Activated B cell treated with CpG ODN at 0.5 μM for 24 hours (primary cell): Measurements from ENCODE around the gene LAMA5. TPM values are rescaled to one million over a fixed set of nuclear protein-coding genes. Genes with fewer than 3 reads are reported as not detected.

Experiments used
- ATAC-seq: fragments of 200-7000 bp; cut with Tn5 transposase; one replicate; pipeline ENCODE4 v1.10.0; 2021; ENCODE audit warnings: low read depth, mild to moderate bottlenecking, moderate library complexity
- CTCF ChIA-PET: fragments of 350-600 bp; sonication (Branson Sonifier 250); formaldehyde crosslinking; loops from one replicate; lab custom pipeline; 2021; ENCODE audit warnings: antibody characterized with exemption; lab: Charles Lee
- POLR2A ChIA-PET: fragments of 350-600 bp; sonication (Branson Sonifier 250); formaldehyde crosslinking; loops from one replicate; lab custom pipeline; 2021; ENCODE audit warnings: antibody characterized with exemption; lab: Charles Lee
- DNase-seq: peaks from one replicate; pipeline ENCODE4 v3.0.0; 2022
- H3K27ac Mint-ChIP-seq: one replicate; pipeline ENCODE4 v1.8.0; 2020; ENCODE audit warnings: mixed read lengths
- H3K27me3 Mint-ChIP-seq: one replicate; pipeline ENCODE4 v1.8.0; 2021; ENCODE audit warnings: mixed read lengths
- H3K36me3 Mint-ChIP-seq: one replicate; pipeline ENCODE4 v1.8.0; 2021; ENCODE audit warnings: low read depth, mixed read lengths
- H3K4me1 Mint-ChIP-seq: one replicate; pipeline ENCODE4 v1.8.0; 2021; ENCODE audit warnings: mixed read lengths
- H3K4me3 Mint-ChIP-seq: one replicate; pipeline ENCODE4 v1.8.0; 2020; ENCODE audit warnings: mild to moderate bottlenecking, mixed read lengths
- H3K9me3 Mint-ChIP-seq: one replicate; pipeline ENCODE4 v1.8.0; 2020; ENCODE audit warnings: mixed read lengths
- CTCF ChIP-seq: fragments of 200-600 bp; IDR thresholded peaks from one replicate; pipeline ENCODE4 v1.8.0; 2022; ENCODE audit warnings: antibody characterized with exemption, mild to moderate bottlenecking
- intact Hi-C: fragments of 100-400 bp; cut with micrococcal nuclease; formaldehyde crosslinking; loops from one replicate; pipeline ENCODE4 v1.15.1; 2024
- total RNA-seq: library from RNA; stranded (reverse); gene quantifications from 2 replicates; pipeline ENCODE4 v1.2.3, GENCODE V29; 2022

Gene LAMA5
- total RNA-seq, 1 donor from 2014 or later: 24.8 TPM

- no peak overlapping the region for H3K4me3 Mint-ChIP-seq
- ChIA-PET POLR2A (no interaction called here), CTCF (no interaction called here)
- H3K36me3 Mint-ChIP-seq: peaks cover 63% of the 10 kb centered on the region
- intact Hi-C loops: no loop called here
- H3K27ac Mint-ChIP-seq: no peak overlapping the region
- no peaks in the 10 kb centered on the region for H3K27me3 Mint-ChIP-seq
- DNase-seq (no peak), ATAC-seq (no peak)
- no peak for TF ChIP-seq CTCF
- H3K9me3 Mint-ChIP-seq: peaks cover 2% of the 10 kb centered on the region
- peaks cover 2% of the 10 kb centered on the region for H3K4me1 Mint-ChIP-seq
These were observed 101.7 kb downstream of the LAMA5 start for GRCh38 chr20:62265365-62265764.

GRCh38 chr20:62263396-62263795, 103.7 kb downstream of the LAMA5 start:
- Mint-ChIP-seq H3K4me1 (peaks cover 2% of the 10 kb centered on the region), H3K4me3 (no peak overlapping the region), H3K27ac (no peak overlapping the region), H3K9me3 (peaks cover 2% of the 10 kb centered on the region), H3K36me3 (peaks cover 75% of the 10 kb centered on the region), H3K27me3 (no peaks in the 10 kb centered on the region)
- ATAC-seq (no peak), DNase-seq (no peak)
- POLR2A ChIA-PET: no interaction called here
- CTCF ChIA-PET: no interaction called here
- intact Hi-C loops: no loop called here
- no peak for TF ChIP-seq CTCF

- intact Hi-C loops: no loop called here
- no peaks in the 10 kb centered on the region for H3K27me3 Mint-ChIP-seq
- no peak for DNase-seq
- H3K4me1 Mint-ChIP-seq: peaks cover 2% of the 10 kb centered on the region
- ChIA-PET CTCF (no interaction called here), POLR2A (no interaction called here)
- peaks cover 2% of the 10 kb centered on the region for H3K9me3 Mint-ChIP-seq
- no peak for TF ChIP-seq CTCF
- peaks cover 80% of the 10 kb centered on the region for H3K36me3 Mint-ChIP-seq
- ATAC-seq: no peak
- no peak overlapping the region for H3K4me3 Mint-ChIP-seq
- H3K27ac Mint-ChIP-seq: no peak overlapping the region
These were observed 105.0 kb downstream of the LAMA5 start for GRCh38 chr20:62262064-62262463.

GRCh38 chr20:62259294-62259565, 107.9 kb downstream of the LAMA5 start:
- ATAC-seq: no peak
- no peaks in the 10 kb centered on the region for H3K4me1 Mint-ChIP-seq
- H3K4me3 Mint-ChIP-seq: no peak overlapping the region
- ChIA-PET POLR2A (no interaction called here), CTCF (interaction anchor here (1.1 kb wide), 1 partner anchor 248 kb away, joined by 3 read pairs; no protein-coding TSS in a partner anchor)
- H3K9me3 Mint-ChIP-seq: no peaks in the 10 kb centered on the region
- TF ChIP-seq CTCF: no peak
- no peak for DNase-seq
- intact Hi-C loops: no loop called here
- no peak overlapping the region for H3K27ac Mint-ChIP-seq
- H3K27me3 Mint-ChIP-seq: no peaks in the 10 kb centered on the region
- peaks cover 77% of the 10 kb centered on the region for H3K36me3 Mint-ChIP-seq

Other genes with a start within 250 kb of the LAMA5 start
- 35.4 and 36.4 TPM in 2 replicates for gene LSM14B, start 244.8 kb downstream of the LAMA5 start, total RNA-seq
- 241 and 260 TPM in 2 replicates for gene PSMA7, start 223.9 kb downstream of the LAMA5 start, total RNA-seq
- gene SS18L1, start 223.5 kb downstream of the LAMA5 start, total RNA-seq: 9.0 and 9.1 TPM in 2 replicates
- 40.8 and 46.8 TPM in 2 replicates for gene MTG2, start 184.3 kb downstream of the LAMA5 start, total RNA-seq
- not detected in 2 replicates for gene HRH3, start 147.0 kb downstream of the LAMA5 start, total RNA-seq
- 40.3 and 43.0 TPM in 2 replicates for gene OSBPL2, start 128.8 kb downstream of the LAMA5 start, total RNA-seq
- gene ADRM1, start 64.3 kb downstream of the LAMA5 start, total RNA-seq: 97.9 and 98.0 TPM in 2 replicates
- 2,912 and 3,555 TPM in 2 replicates for gene RPS21, start 19.8 kb upstream of the LAMA5 start, total RNA-seq
- 6.6 and 7.0 TPM in 2 replicates for gene CABLES2, start 40.0 kb upstream of the LAMA5 start, total RNA-seq
- gene RBBP8NL, start 60.2 kb upstream of the LAMA5 start, total RNA-seq: not detected in 2 replicates
- not detected in 2 replicates for gene GATA5, start 108.7 kb upstream of the LAMA5 start, total RNA-seq